KBM-7 (cell line): ENCODE measurements around the gene OTUD3.
"Not testable (repeated sequence)": the region's sequence is repeated elsewhere in the genome, so short reads cannot be mapped to it uniquely, and the experiment has no call there.

Source experiments
- DNase-seq: peaks from one replicate; pipeline ENCODE4 v3.0.0-alpha.2; 2015
- in situ Hi-C: fragments of 300-500 bp; cut with MboI; formaldehyde crosslinking; loops from 2 replicates; pipeline ENCODE4 v1.14.3; 2020; ENCODE audit warnings: low sequenced_read_pairs, low pct_unique_long_range_greater_than_20kb, mixed read lengths

OTUD3 gene, protein sequence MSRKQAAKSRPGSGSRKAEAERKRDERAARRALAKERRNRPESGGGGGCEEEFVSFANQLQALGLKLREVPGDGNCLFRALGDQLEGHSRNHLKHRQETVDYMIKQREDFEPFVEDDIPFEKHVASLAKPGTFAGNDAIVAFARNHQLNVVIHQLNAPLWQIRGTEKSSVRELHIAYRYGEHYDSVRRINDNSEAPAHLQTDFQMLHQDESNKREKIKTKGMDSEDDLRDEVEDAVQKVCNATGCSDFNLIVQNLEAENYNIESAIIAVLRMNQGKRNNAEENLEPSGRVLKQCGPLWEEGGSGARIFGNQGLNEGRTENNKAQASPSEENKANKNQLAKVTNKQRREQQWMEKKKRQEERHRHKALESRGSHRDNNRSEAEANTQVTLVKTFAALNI

DNA sequence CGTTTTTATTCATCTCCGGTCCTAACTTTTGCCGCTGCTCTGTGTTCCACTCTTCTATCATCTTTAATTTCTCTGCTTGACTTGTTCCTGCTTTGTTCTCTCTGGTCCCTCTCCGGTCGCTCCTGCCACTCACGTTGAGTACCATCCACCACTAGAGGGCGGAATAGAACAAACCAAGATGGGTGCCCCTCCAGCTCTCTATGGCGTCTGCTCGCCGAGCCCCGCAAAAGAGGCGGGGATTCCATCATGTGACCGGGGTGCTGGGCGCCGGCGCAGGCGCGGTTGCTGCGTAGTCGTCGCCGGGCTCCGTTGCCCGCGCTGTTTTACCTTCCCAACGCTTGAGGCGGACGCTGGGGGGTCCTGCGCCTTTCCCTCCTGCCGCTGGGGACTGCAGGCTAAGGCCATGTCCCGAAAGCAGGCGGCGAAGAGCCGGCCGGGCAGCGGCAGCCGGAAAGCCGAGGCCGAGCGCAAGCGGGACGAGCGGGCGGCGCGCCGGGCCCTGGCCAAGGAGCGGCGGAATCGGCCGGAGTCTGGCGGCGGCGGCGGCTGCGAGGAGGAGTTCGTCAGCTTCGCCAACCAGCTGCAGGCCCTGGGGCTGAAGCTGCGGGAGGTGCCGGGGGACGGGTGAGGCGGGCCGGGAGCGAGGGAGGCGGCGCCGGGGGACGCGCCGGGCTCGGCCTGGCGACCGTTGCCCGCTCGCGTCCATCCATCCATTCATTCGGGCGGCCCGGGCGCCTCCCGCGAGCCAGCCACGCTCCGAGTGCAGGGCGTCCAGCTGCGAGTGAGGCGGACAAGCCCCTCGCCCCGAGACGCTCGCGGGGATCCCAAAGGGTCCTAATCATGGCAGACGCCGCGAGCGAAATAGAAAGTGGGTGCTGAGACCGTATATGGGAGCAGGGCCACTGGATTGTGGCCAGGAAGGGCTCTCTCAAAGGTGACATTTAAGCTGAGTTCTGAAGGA lies at the start of gene OTUD3:
TSS of gene OTUD3 (plus strand) at position 285 of the 961 bp plus-strand sequence. CDS start at position 404, 119 bp downstream.
- in situ Hi-C loops = no loop called here
- peak; percentile 98 for DNase-seq

DNA sequence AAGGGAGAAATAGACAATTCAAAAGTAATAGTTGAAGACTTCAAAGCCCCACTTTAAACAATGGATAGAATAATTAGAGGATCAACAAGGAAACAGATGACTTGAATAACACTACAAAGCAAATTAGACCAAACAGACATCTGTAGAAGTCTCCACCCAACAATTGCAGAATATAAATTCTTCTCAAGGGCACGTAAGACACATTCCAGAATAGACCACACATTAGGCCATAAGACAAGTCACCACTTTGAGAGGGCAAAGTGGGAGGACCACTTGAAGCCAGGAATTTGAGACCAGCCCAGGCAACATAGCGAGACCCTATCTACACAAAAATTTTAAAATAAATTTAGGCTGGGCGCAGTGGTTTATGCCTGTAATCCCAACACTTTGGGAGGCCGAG lies 46.6 kb upstream of the OTUD3 start:
- no peak for DNase-seq
- in situ Hi-C loops = no loop called here

DNA sequence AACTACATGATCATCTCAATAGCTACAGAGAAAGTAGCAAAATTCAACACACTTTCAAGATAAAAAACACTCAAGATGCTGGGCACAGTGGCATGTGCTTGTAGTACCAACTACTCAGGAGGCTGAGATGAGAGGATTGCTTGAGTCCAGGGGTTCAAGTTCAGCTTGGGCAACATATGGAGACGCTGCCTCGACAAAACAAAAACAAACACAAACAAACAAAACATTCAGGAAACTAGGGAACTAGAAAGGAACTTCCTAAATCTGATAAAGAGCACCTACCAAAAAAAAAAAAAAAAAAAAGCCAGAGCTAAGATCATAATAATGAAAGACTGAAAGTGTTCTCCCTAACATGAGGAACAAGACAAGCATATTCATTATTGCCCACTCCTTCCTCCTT lies 44.3 kb upstream of the OTUD3 start:
- in situ Hi-C loops = no loop called here
- DNase-seq = no peak

DNA sequence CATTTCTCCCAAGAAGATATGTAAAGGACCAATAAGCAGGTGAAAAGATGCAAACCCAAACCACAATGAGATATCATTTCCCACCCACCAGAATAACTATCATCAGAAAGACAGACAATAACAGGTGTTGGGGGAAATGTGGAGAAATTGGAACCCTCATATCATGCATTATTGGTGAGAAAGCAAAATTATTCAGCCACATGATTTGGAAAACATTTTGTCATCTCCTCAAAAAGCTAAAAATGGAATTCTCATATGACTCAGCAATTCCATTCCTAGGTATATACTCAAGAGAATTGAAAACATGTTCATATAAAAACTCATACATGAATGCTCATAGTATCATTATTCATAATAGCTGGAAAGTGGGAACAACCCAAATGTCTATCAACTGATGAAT lies 42.0 kb upstream of the OTUD3 start:
- DNase-seq = no peak
- in situ Hi-C loops = no loop called here

GRCh38 chr1:19844731-19845495 lies 37.3 kb upstream of the OTUD3 start:
- no peak for DNase-seq
- in situ Hi-C loops = no loop called here

- in situ Hi-C loops = no loop called here
These were observed 36.6 kb upstream of the OTUD3 start for GRCh38 chr1:19845555-19845954.

DNA sequence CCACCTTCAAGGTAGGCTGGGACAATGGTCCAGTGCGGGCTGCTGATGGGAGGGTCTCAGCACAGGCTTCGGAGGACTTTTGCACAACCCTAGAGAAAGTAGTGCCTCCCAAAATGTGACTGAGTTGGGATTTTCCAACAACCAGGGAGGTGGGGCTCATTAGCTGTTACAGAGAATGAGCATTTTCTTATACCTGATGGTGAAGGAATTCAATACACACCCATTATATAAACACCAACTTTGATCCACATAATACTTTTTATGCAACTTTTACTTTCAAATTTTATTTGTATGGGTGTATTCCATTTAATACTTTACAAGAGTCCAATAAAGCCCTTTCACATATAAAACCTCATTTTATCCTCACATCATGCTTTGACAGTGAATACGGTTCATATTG lies 35.9 kb upstream of the OTUD3 start:
- no peak for DNase-seq
- in situ Hi-C loops = no loop called here

More at GRCh38 chr1:19845555-19845954, 36.6 kb upstream of the OTUD3 start:
- DNase-seq = no peak

DNA sequence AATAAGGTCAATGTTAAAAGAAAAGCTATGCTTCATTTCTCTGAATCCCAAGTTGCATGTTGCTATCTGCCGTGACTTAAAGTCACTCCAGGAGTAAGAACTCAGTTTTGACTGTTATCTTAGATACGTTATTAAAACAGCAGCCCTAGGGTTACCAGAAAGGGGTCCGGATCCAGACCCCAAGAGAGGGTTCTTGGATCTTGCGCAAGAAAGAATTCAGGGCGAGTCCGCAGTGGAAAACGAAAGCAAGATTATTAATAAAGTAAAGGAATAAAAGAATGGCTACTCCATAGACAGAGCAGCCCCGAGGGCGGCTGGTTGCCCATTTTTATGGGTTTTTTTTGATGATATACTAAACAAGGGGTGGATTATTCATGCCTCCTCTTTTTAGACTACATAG lies 34.9 kb upstream of the OTUD3 start:
- in situ Hi-C loops = not testable (repeated sequence)

GRCh38 chr1:19849307-19849706 lies 32.9 kb upstream of the OTUD3 start:
- DNase-seq, in situ Hi-C loops: not testable (repeated sequence)

More for the DNA sequence above, 34.9 kb upstream of the OTUD3 start:
- DNase-seq = not testable (repeated sequence)

GRCh38 chr1:19850214-19850613 lies 32.0 kb upstream of the OTUD3 start:
- in situ Hi-C loops = no loop called here
- no peak for DNase-seq

- in situ Hi-C loops = no loop called here
- no peak for DNase-seq
These were observed 30.2 kb upstream of the OTUD3 start for GRCh38 chr1:19852036-19852435.

GRCh38 chr1:19854866-19855265 lies 27.3 kb upstream of the OTUD3 start:
- DNase-seq = no peak
- in situ Hi-C loops = no loop called here

GRCh38 chr1:19858893-19859292 lies 23.3 kb upstream of the OTUD3 start:
- no peak for DNase-seq
- in situ Hi-C loops = no loop called here

DNA sequence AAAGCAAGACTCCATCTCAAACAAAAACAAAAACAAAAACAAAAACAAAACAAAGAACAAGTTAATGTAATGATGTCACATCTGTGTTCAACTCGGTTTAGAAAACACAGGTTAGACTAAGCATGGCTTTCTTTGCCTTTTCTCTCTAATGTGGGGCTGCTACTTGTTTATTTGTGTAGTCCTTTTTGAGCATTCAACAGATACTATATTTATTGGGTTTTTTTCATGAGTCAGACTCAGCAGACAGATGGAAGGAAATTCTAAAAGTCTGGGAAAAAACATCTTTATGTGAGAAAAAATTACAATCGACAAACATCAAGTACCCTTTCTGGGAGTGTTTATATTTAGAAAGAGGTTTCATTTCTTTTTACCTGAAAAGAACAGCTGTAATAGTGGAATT lies 22.3 kb upstream of the OTUD3 start:
- in situ Hi-C loops = no loop called here
- no peak for DNase-seq

- DNase-seq = no peak
- in situ Hi-C loops = no loop called here
These were observed 21.8 kb upstream of the OTUD3 start for GRCh38 chr1:19860418-19860817.

DNA sequence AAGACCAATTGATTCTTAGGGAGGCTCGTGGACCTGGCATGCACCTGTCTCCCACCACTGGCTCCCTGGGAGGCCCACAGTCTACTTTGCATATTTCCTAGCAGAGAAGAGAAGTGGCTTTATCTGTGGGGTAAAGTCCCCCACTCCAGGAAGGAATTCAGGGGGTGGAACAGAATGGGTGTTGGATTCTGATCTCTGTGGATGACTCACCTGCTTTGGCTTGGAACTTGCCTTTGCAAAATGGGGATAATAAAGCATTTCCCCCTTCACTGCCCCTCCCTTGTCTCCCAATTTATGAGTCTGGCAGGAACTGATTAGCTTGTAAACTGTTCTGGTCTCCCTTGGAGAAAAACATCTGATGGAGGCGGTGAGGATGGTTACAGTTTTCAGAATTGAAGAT lies 21.2 kb upstream of the OTUD3 start:
- in situ Hi-C loops = no loop called here
- DNase-seq = no peak

DNA sequence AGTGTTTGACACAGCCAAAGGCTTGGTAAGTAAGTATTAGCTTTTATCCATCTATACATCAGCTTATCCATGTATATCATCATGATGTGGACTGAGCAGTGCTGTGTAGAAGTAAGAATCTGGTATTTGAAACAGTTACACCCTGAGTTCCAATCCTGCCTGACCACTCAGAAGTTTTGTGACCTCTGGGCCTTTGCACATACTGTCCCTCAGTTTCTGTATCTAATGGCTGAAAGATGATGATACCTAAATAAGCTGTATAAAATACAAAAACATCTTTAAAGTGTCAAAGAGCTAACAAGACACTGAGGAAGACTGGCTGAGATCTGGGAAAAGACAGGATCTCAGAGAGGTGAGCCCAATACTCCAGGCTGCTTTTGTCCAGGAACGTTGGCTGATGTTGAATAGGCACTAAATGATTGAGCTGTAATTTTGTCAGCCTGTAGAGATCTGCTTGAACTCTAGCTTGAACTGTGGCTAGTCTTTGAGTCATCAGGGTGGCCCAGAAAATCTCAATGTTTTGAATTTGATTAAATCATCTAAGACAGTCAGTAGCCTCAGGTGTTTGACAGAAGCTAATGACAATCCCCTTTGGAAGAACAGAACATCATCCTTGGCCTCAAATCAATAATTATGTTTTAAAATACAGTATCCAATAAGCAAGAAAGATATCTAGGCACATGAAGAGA lies 20.2 kb upstream of the OTUD3 start:
- DNase-seq = no peak
- in situ Hi-C loops = no loop called here

GRCh38 chr1:19862944-19863343 lies 19.3 kb upstream of the OTUD3 start:
- in situ Hi-C loops = no loop called here
- DNase-seq = no peak
